Fibroblast of lung (primary cell): ENCODE results near the gene CUL2. TPM values are rescaled to one million over a fixed set of nuclear protein-coding genes. Genes with fewer than 3 reads are reported as not detected.

Source experiments
- DNase-seq, 2 donors: peaks; one replicate each; pipeline versions ENCODE4 v3.0.0 to v3.0.0-alpha.2; 2010; ENCODE audit warnings: low read depth in 2 of 2
- H2AFZ ChIP-seq: 2 replicates; pipeline ENCODE4 v1.5.1; 2012; ENCODE audit warnings: low read length, control low read depth, inconsistent platforms
- H3K27ac ChIP-seq: 2 replicates; pipeline ENCODE4 v1.5.1; 2011; ENCODE audit warnings: low read length, control low read depth; ENCODE audit not compliant: insufficient read depth
- H3K27me3 ChIP-seq: 2 replicates; pipeline ENCODE4 v1.5.1; 2011; ENCODE audit warnings: mild to moderate bottlenecking, low read length; ENCODE audit not compliant: control insufficient read depth, insufficient read depth
- H3K36me3 ChIP-seq: 2 replicates; pipeline ENCODE4 v1.5.1; 2011; ENCODE audit warnings: low read length; ENCODE audit not compliant: control insufficient read depth, insufficient read depth
- H3K4me1 ChIP-seq: 2 replicates; pipeline ENCODE4 v1.5.1; 2011; ENCODE audit warnings: low read length; ENCODE audit not compliant: control insufficient read depth, insufficient read depth; ENCODE audit errors: extremely low read depth
- H3K4me2 ChIP-seq: 2 replicates; pipeline ENCODE4 v1.5.1; 2011; ENCODE audit warnings: low read length, control low read depth; ENCODE audit not compliant: insufficient read depth; ENCODE audit errors: extremely low read depth
- H3K4me3 ChIP-seq, 4 experiments: fragments of 200-600 bp in 1 of 4; sonication (generic) in 1 of 4; replicated peaks in 1 of 4; 2 replicates each; pipeline ENCODE4 v1.5.1; 2011 to 2016; ENCODE audit warnings: low read length in 4 of 4, low read depth in 3 of 4, mild to moderate bottlenecking in 3 of 4, control low read depth in 2 of 4, inconsistent platforms in 1 of 4, mixed read lengths in 1 of 4; ENCODE audit not compliant: insufficient read depth in 1 of 4; ENCODE audit errors: control extremely low read depth in 1 of 4
- H3K79me2 ChIP-seq: 2 replicates; pipeline ENCODE4 v1.5.1; 2012; ENCODE audit warnings: mild to moderate bottlenecking, low read length, inconsistent platforms; ENCODE audit not compliant: control insufficient read depth, insufficient read depth
- H3K9ac ChIP-seq: 2 replicates; pipeline ENCODE4 v1.5.1; 2011; ENCODE audit warnings: mild to moderate bottlenecking, low read length, control low read depth; ENCODE audit not compliant: insufficient read depth
- H3K9me3 ChIP-seq: 2 replicates; pipeline ENCODE4 v1.5.1; 2012; ENCODE audit warnings: low read depth, low read length; ENCODE audit not compliant: control insufficient read depth, insufficient read depth
- H4K20me1 ChIP-seq: 2 replicates; pipeline ENCODE4 v1.5.1; 2011; ENCODE audit warnings: low read length; ENCODE audit not compliant: control insufficient read depth, insufficient read depth; ENCODE audit errors: extremely low read depth
- CTCF ChIP-seq, 2 donors: IDR thresholded peaks in 1 of 2; conservative IDR thresholded peaks in 1 of 2; 1 replicate in 1 of 2; 2 replicates in 1 of 2; pipeline ENCODE4 v1.5.1; 2011 to 2012; ENCODE audit warnings: low read length in 2 of 2, control low read depth in 1 of 2, inconsistent platforms in 1 of 2, low read depth in 1 of 2, mild to moderate bottlenecking in 1 of 2
- EZH2 ChIP-seq: IDR thresholded peaks from 2 replicates; pipeline ENCODE4 v1.5.1; 2012; ENCODE audit warnings: low read length, control low read depth, mild to moderate bottlenecking; ENCODE audit errors: missing control alignments
- polyA plus RNA-seq, 2 donors: library from polyadenylated mRNA; depleted of rRNA in 1 of 2; stranded (reverse) in 1 of 2; unstranded in 1 of 2; fragments of >200 nt; gene quantifications; 2 replicates each; pipeline ENCODE4 v1.2.1, GENCODE V29; 2011 to 2012; ENCODE audit warnings: missing spikeins in 1 of 2
- total RNA-seq: library from RNA; depleted of rRNA; stranded (reverse); fragments of >200 nt; gene quantifications from 2 replicates; pipeline ENCODE4 v1.2.1, GENCODE V29; 2014

CUL2 gene
- total and polyA plus RNA-seq, 2 donors (not counting 1 experiment from before 2014, with no cell fraction given), result 22.8 to 36.0 TPM

GRCh38 chr10:35017608-35018007, 72.5 kb downstream of the CUL2 start:
- H3K9me3 ChIP-seq, result no peaks in the 10 kb centered on the region
- TF ChIP-seq EZH2 (no peak), CTCF (conservative IDR thresholded peaks at IDR 0.05 in 1 of 2, IDR thresholded peaks at IDR 0.05 in 1 of 2; ENCODE audit: low read depth in 1 of 2, low read length in 2 of 2) (no peak)
- no peak overlapping the region for H3K4me3 ChIP-seq
- H3K9ac ChIP-seq, result no peak overlapping the region
- no peaks in the 10 kb centered on the region for H3K27me3 ChIP-seq
- no peaks in the 10 kb centered on the region for H4K20me1 ChIP-seq
- H2AFZ ChIP-seq, result no peak overlapping the region
- DNase-seq, result no peak
- no peaks in the 10 kb centered on the region for H3K36me3 ChIP-seq
- H3K27ac ChIP-seq, result no peak overlapping the region
- H3K79me2 ChIP-seq, result no peaks in the 10 kb centered on the region
- H3K4me2 ChIP-seq, result no peak overlapping the region
- H3K4me1 ChIP-seq, result no peaks in the 10 kb centered on the region

GRCh38 chr10:35015843-35016408, 74.2 kb downstream of the CUL2 start:
- Histone ChIP-seq H3K36me3 (no peaks in the 10 kb centered on the region), H3K27me3 (no peaks in the 10 kb centered on the region), H3K4me1 (no peaks in the 10 kb centered on the region), H4K20me1 (no peaks in the 10 kb centered on the region), H3K4me3 (no peak overlapping the region), H3K79me2 (no peaks in the 10 kb centered on the region), H3K9me3 (no peaks in the 10 kb centered on the region), H3K4me2 (no peak overlapping the region), H3K27ac (no peak overlapping the region), H2AFZ (no peak overlapping the region), H3K9ac (no peak overlapping the region)
- TF ChIP-seq EZH2 (no peak), CTCF (conservative IDR thresholded peaks at IDR 0.05 in 1 of 2, IDR thresholded peaks at IDR 0.05 in 1 of 2; ENCODE audit: low read depth in 1 of 2, low read length in 2 of 2) (no peak)
- no peak for DNase-seq

GRCh38 chr10:35012781-35013180, 77.4 kb downstream of the CUL2 start:
- Histone ChIP-seq H3K9ac (no peak overlapping the region), H3K4me3 (no peak overlapping the region), H4K20me1 (no peaks in the 10 kb centered on the region), H3K4me2 (no peak overlapping the region), H3K4me1 (no peaks in the 10 kb centered on the region), H3K36me3 (peaks cover 2% of the 10 kb centered on the region), H3K79me2 (no peaks in the 10 kb centered on the region), H3K9me3 (no peaks in the 10 kb centered on the region), H3K27ac (no peak overlapping the region), H2AFZ (no peak overlapping the region), H3K27me3 (no peaks in the 10 kb centered on the region)
- no peak for TF ChIP-seq CTCF (conservative IDR thresholded peaks at IDR 0.05 in 1 of 2, IDR thresholded peaks at IDR 0.05 in 1 of 2; ENCODE audit: low read depth in 1 of 2, low read length in 2 of 2)
- no peak for TF ChIP-seq EZH2
- no peak for DNase-seq
